Mucosa of stomach (tissue), 1 donor: ENCODE results near the gene DNAJC25.

Source experiments
- H3K27me3 ChIP-seq: one replicate; pipeline ENCODE4 v1.7.0; 2013; ENCODE audit warnings: mild to moderate bottlenecking, low read length; ENCODE audit not compliant: control insufficient read depth, insufficient read depth
- H3K36me3 ChIP-seq: one replicate; pipeline ENCODE4 v1.7.0; 2013; ENCODE audit warnings: low read length; ENCODE audit not compliant: control insufficient read depth, insufficient read depth
- H3K4me1 ChIP-seq: one replicate; pipeline ENCODE4 v1.7.0; 2013; ENCODE audit warnings: mild to moderate bottlenecking, low read length; ENCODE audit not compliant: control insufficient read depth, insufficient read depth
- H3K4me3 ChIP-seq: one replicate; pipeline ENCODE4 v1.7.0; 2013; ENCODE audit warnings: low read length
- H3K9ac ChIP-seq: one replicate; pipeline ENCODE4 v1.7.0; 2013; ENCODE audit warnings: mild to moderate bottlenecking, low read length, moderate library complexity
- H3K9me3 ChIP-seq: one replicate; pipeline ENCODE4 v1.7.0; 2013; ENCODE audit warnings: mild to moderate bottlenecking, low read length, moderate library complexity; ENCODE audit not compliant: control insufficient read depth
- donor health status: Pancreatic carcinoma.

DNAJC25 gene

GRCh38 chr9:111631214-111631971 lies at the start of gene DNAJC25:
Gene DNAJC25 (plus strand): TSS chr9:111631334. CDS start chr9:111631408, 74 bp downstream.
- Histone ChIP-seq H3K36me3 (no peaks in the 10 kb centered on the region), H3K4me3 (peak within 1 kb of the TSS; percentile 87), H3K27me3 (no peaks in the 10 kb centered on the region), H3K9me3 (no peaks in the 10 kb centered on the region), H3K9ac (peak within 1 kb of the TSS; percentile 69), H3K4me1 (peaks cover 23% of the 10 kb centered on the region)

GRCh38 chr9:111582888-111583287 lies 48.2 kb upstream of the DNAJC25 start:
- H3K9me3 ChIP-seq, result no peaks in the 10 kb centered on the region
- H3K4me3 ChIP-seq, result no peak overlapping the region
- H3K9ac ChIP-seq, result no peak overlapping the region
- no peaks in the 10 kb centered on the region for H3K27me3 ChIP-seq
- no peaks in the 10 kb centered on the region for H3K4me1 ChIP-seq
- H3K36me3 ChIP-seq, result peaks cover 13% of the 10 kb centered on the region

- H3K9ac ChIP-seq, result no peak overlapping the region
- peaks cover 10% of the 10 kb centered on the region for H3K36me3 ChIP-seq
- no peaks in the 10 kb centered on the region for H3K4me1 ChIP-seq
- no peak overlapping the region for H3K4me3 ChIP-seq
- H3K27me3 ChIP-seq, result no peaks in the 10 kb centered on the region
- no peaks in the 10 kb centered on the region for H3K9me3 ChIP-seq
Observed at GRCh38 chr9:111586378-111586777, 44.8 kb upstream of the DNAJC25 start.

GRCh38 chr9:111588846-111589245 lies 42.3 kb upstream of the DNAJC25 start:
- Histone ChIP-seq H3K36me3 (peaks cover 5% of the 10 kb centered on the region), H3K4me1 (no peaks in the 10 kb centered on the region), H3K9ac (no peak overlapping the region), H3K27me3 (no peaks in the 10 kb centered on the region), H3K9me3 (no peaks in the 10 kb centered on the region), H3K4me3 (no peak overlapping the region)

- Histone ChIP-seq H3K36me3 (peaks cover 5% of the 10 kb centered on the region), H3K27me3 (no peaks in the 10 kb centered on the region), H3K9me3 (no peaks in the 10 kb centered on the region), H3K4me1 (peaks cover 26% of the 10 kb centered on the region), H3K9ac (peak overlapping the region; percentile 90), H3K4me3 (peak overlapping the region; percentile 90)
Observed at GRCh38 chr9:111597852-111598732, 33.0 kb upstream of the DNAJC25 start.

GRCh38 chr9:111598733-111599091 lies 32.4 kb upstream of the DNAJC25 start:
- Histone ChIP-seq H3K4me3 (peak overlapping the region; percentile 90), H3K36me3 (peaks cover 5% of the 10 kb centered on the region), H3K27me3 (no peaks in the 10 kb centered on the region), H3K4me1 (peaks cover 32% of the 10 kb centered on the region), H3K9me3 (no peaks in the 10 kb centered on the region), H3K9ac (peak overlapping the region; percentile 90)

GRCh38 chr9:111599092-111599954 lies 31.8 kb upstream of the DNAJC25 start, which contains the start of gene PTGR1:
Gene PTGR1 (minus strand): TSS chr9:111599647. CDS start chr9:111597422, 2,225 bp downstream.
- Histone ChIP-seq H3K9me3 (no peaks in the 10 kb centered on the region), H3K4me3 (peak within 1 kb of the TSS; percentile 90), H3K36me3 (peaks cover 5% of the 10 kb centered on the region), H3K4me1 (peaks cover 38% of the 10 kb centered on the region), H3K27me3 (no peaks in the 10 kb centered on the region), H3K9ac (peak within 1 kb of the TSS; percentile 90)

- Histone ChIP-seq H3K9ac (peak overlapping the region; percentile 90), H3K4me3 (peak overlapping the region; percentile 90), H3K36me3 (peaks cover 5% of the 10 kb centered on the region), H3K9me3 (no peaks in the 10 kb centered on the region), H3K27me3 (no peaks in the 10 kb centered on the region), H3K4me1 (peaks cover 41% of the 10 kb centered on the region)
Observed at GRCh38 chr9:111599955-111600343, 31.2 kb upstream of the DNAJC25 start.

- H3K4me3 ChIP-seq, result no peak overlapping the region
- H3K9me3 ChIP-seq, result no peaks in the 10 kb centered on the region
- no peaks in the 10 kb centered on the region for H3K27me3 ChIP-seq
- H3K9ac ChIP-seq, result no peak overlapping the region
- no peaks in the 10 kb centered on the region for H3K36me3 ChIP-seq
- H3K4me1 ChIP-seq, result peaks cover 41% of the 10 kb centered on the region
Observed at GRCh38 chr9:111601237-111602018, 29.7 kb upstream of the DNAJC25 start.

GRCh38 chr9:111603041-111603440 lies 28.1 kb upstream of the DNAJC25 start:
- Histone ChIP-seq H3K4me3 (no peak overlapping the region), H3K27me3 (no peaks in the 10 kb centered on the region), H3K36me3 (no peaks in the 10 kb centered on the region), H3K4me1 (peaks cover 41% of the 10 kb centered on the region), H3K9me3 (no peaks in the 10 kb centered on the region), H3K9ac (no peak overlapping the region)

- Histone ChIP-seq H3K9me3 (no peaks in the 10 kb centered on the region), H3K4me1 (peaks cover 41% of the 10 kb centered on the region), H3K27me3 (no peaks in the 10 kb centered on the region), H3K9ac (no peak overlapping the region), H3K4me3 (no peak overlapping the region), H3K36me3 (no peaks in the 10 kb centered on the region)
Observed at GRCh38 chr9:111604054-111604615, 27.0 kb upstream of the DNAJC25 start.
